ENCODE results near the gene AKR1D1. TPM values are rescaled to one million over a fixed set of nuclear protein-coding genes. Genes with fewer than 3 reads are reported as not detected.

The AKR1D1 gene
- total RNA-seq, 1 experiment from 2014 or later, result not detected

GRCh38 chr7:138125119-138125518 is 48.9 kb downstream of the AKR1D1 start:
- Histone ChIP-seq H3K27me3 (ENCODE audit: control insufficient read depth, insufficient read depth, low read length) (no peaks in the 10 kb centered on the region), H3K4me1 (ENCODE audit: control insufficient read depth, insufficient read depth, low read length) (no peaks in the 10 kb centered on the region), H3K4me3 (ENCODE audit: low read depth in 2 of 2, low read length in 2 of 2) (no peak overlapping the region), H3K9me3 (ENCODE audit: control insufficient read depth, insufficient read depth, low read depth, low read length) (no peaks in the 10 kb centered on the region), H3K36me3 (ENCODE audit: control insufficient read depth, insufficient read depth, low read length) (no peaks in the 10 kb centered on the region), H3K27ac (ENCODE audit: low read length) (no peak overlapping the region)
- no peak for DNase-seq (ENCODE audit: low read depth, low spot score)
- in situ Hi-C loops (cut with HindIII; ENCODE audit: low pct_unique_long_range_greater_than_20kb, low sequenced_read_pairs) (no loop called here), intact Hi-C loops (cut with micrococcal nuclease; ENCODE audit: unreplicated experiment) (no loop called here)
- ATAC-seq, result no peak
- ChIA-PET CTCF (no interaction called here), POLR2A (no interaction called here)
- no TSS peak for BruUV-seq (replicated peaks)
- TF ChIP-seq TCF7L2 (IDR thresholded peaks at IDR 0.05; ENCODE audit: low read depth, low read length) (no peak), SIN3A (IDR thresholded peaks at IDR 0.05; ENCODE audit: borderline replicate concordance, insufficient read depth, low read depth, low read length) (no peak), REST (IDR thresholded peaks at IDR 0.05; ENCODE audit: insufficient read depth in 1 of 2, low read depth in 2 of 2, low read length in 1 of 2) (no peak), CTCF (IDR thresholded peaks at IDR 0.05) (no peak), POLR2AphosphoS5 (IDR thresholded peaks at IDR 0.05; ENCODE audit: low read depth, low read length) (no peak)

GRCh38 chr7:138125598-138126111 is 49.4 kb downstream of the AKR1D1 start:
- H3K4me1 ChIP-seq (ENCODE audit: control insufficient read depth, insufficient read depth, low read length), result no peaks in the 10 kb centered on the region
- ChIA-PET POLR2A (no interaction called here), CTCF (interaction anchor here (0.6 kb wide), 1 partner anchor 350 kb away, joined by 4 read pairs; no protein-coding TSS in a partner anchor)
- BruUV-seq (replicated peaks), result no TSS peak
- in situ Hi-C loops (cut with HindIII; ENCODE audit: low pct_unique_long_range_greater_than_20kb, low sequenced_read_pairs) (no loop called here), intact Hi-C loops (cut with micrococcal nuclease; ENCODE audit: unreplicated experiment) (no loop called here)
- no peaks in the 10 kb centered on the region for H3K27me3 ChIP-seq (ENCODE audit: control insufficient read depth, insufficient read depth, low read length)
- no peak for DNase-seq (ENCODE audit: low read depth, low spot score)
- H3K4me3 ChIP-seq (ENCODE audit: low read depth in 2 of 2, low read length in 2 of 2), result no peak overlapping the region
- H3K27ac ChIP-seq (ENCODE audit: low read length), result no peak overlapping the region
- no peak for ATAC-seq
- H3K36me3 ChIP-seq (ENCODE audit: control insufficient read depth, insufficient read depth, low read length), result no peaks in the 10 kb centered on the region
- no peak for TF ChIP-seq REST (IDR thresholded peaks at IDR 0.05; ENCODE audit: insufficient read depth in 1 of 2, low read depth in 2 of 2, low read length in 1 of 2)
- no peak for TF ChIP-seq POLR2AphosphoS5 (IDR thresholded peaks at IDR 0.05; ENCODE audit: low read depth, low read length)
- no peak for TF ChIP-seq SIN3A (IDR thresholded peaks at IDR 0.05; ENCODE audit: borderline replicate concordance, insufficient read depth, low read depth, low read length)
- no peak for TF ChIP-seq TCF7L2 (IDR thresholded peaks at IDR 0.05; ENCODE audit: low read depth, low read length)
- TF ChIP-seq CTCF (IDR thresholded peaks at IDR 0.05), result no peak
- no peaks in the 10 kb centered on the region for H3K9me3 ChIP-seq (ENCODE audit: control insufficient read depth, insufficient read depth, low read depth, low read length)
